Stimulated activated CD8-positive, alpha-beta memory T cell treated with anti-CD3 and anti-CD28 coated beads, Interleukin-4, amount 100 ng/mL, for 1 hour (primary cell): ENCODE measurements around the gene NETO1.

ENCODE experiments used
- DNase-seq, 2 donors: peaks; one replicate each; pipeline ENCODE4 v3.0.0-alpha.2; 2020; ENCODE audit warnings: low read depth in 2 of 2, low spot score in 1 of 2

The NETO1 gene

GRCh38 chr18:72727776-72728175, 140.0 kb downstream of the NETO1 start:
- DNase-seq = no peak

- DNase-seq = no peak
Measured at GRCh38 chr18:72727038-72727655, 140.6 kb downstream of the NETO1 start.

GRCh38 chr18:72726201-72726600, 141.6 kb downstream of the NETO1 start:
- no peak for DNase-seq

DNA sequence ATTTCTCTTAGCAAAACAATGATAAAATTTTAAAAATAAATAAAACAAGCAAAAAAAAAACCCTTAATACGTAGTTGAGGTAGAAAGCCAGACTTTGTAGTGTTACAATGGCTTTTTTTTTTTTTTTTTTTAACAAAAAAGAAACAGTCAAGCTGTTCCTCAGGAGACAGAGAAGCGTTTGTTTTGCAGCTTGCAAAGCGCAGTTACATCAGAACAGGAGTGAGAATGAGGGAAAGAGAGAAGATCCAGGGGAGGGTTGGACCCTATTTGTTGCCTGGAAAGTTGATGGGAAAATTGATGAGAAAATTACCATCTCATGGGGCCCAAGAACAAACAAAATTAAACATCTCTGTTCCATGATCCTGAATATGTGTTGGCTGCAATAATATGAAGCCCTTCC, 146.5 kb downstream of the NETO1 start:
- no peak for DNase-seq

- DNase-seq = no peak
Measured at GRCh38 chr18:72720116-72720515, 147.7 kb downstream of the NETO1 start.

DNA sequence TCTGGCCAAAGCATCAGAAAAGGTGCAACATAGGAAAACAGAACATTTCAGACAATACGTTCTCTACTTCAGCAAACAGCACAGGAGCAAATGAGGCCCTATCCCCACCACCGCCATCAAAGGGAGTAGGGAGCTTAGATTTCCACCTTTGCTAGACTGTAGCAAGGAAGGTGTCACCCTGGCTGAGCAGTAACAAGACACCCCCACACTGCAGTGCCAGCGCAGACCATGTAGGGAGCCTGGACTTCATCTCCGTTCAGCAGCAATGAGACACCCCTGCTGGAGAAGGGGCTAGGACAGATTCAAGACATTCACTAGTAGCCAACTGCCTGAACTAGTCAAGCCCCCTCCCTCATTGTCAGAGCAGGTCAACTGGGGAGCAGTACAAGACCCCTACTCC, 163.6 kb downstream of the NETO1 start:
- no peak for DNase-seq

DNA sequence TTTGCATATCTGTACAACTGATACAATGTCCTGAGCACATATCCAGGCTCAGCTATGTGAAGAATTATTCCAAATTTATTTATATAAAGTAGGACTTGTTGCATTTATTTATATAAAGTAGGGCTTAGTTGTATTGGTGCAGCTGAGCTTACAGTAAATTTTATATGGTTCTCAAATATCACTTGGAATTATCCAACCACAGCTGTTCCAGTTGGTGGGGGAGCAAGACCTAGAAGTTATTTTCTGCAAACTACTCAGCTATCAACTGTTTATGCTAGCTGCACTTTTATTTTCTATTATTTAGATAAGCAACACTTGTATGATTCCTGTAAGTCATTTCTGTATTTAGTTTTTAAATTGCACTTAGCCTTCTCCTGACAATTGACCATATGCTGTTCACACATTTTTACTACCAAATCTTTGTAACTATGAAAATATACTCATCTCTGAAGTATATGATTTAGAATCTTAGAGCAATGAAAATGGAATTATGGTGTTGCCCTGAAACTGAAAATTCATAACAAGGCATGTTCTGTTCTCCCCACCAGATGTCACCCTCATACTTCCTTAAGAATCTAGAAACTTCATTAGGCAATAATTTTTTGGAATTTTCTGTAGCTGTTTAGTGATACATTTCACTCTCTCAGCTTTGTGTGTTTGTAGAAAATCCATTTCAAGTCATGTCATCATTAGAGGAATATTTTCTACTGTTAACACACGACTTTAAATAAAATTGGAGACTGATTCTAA, 166.7 kb downstream of the NETO1 start:
- no peak for DNase-seq

GRCh38 chr18:72697706-72698105, 170.1 kb downstream of the NETO1 start:
- no peak for DNase-seq

GRCh38 chr18:72692595-72692994, 175.2 kb downstream of the NETO1 start:
- DNase-seq = no peak
